ENCODE results near the gene PDIA5.

- no peak for TF ChIP-seq POLR2A (IDR thresholded peaks at IDR 0.05)
- no peak for TF ChIP-seq CTCF (IDR thresholded peaks at IDR 0.05)
These were observed 42.8 kb upstream of the PDIA5 start for GRCh38 chr3:123024056-123024455.
